ENCODE measurements around the gene DNAJC25. TPM values are rescaled to one million over a fixed set of nuclear protein-coding genes. Genes with fewer than 3 reads are reported as not detected.

DNAJC25 gene
- total and polyA plus RNA-seq, 2 of the 8 experiments (the other 6 are each of a cell fraction or from before 2014, with no cell fraction given) = 2.7 to 6.2 TPM

GRCh38 chr9:111700776-111701175 lies 69.6 kb downstream of the DNAJC25 start:
- Histone ChIP-seq H4K91ac (replicated peaks; ENCODE audit: insufficient read length, low read length) (no peak overlapping the region), H2BK15ac (ENCODE audit: low read length) (no peak overlapping the region), H3K23me2 (ENCODE audit: low read depth, low read length) (no peaks in the 10 kb centered on the region), H2AFZ (ENCODE audit: low read length) (no peak overlapping the region), H3K27ac (ENCODE audit: low read depth, low read length) (no peak overlapping the region), H2AK5ac (ENCODE audit: low read depth, low read length) (no peak overlapping the region), H3K56ac (replicated peaks; ENCODE audit: insufficient read length, low read depth, low read length) (no peak overlapping the region), H3K18ac (ENCODE audit: extremely low read depth, low read length) (no peak overlapping the region), H4K20me1 (replicated peaks in 1 of 2; ENCODE audit: control insufficient read depth in 1 of 2, insufficient read depth in 2 of 2, low read length in 2 of 2) (no peaks in the 10 kb centered on the region), H2BK12ac (ENCODE audit: low read depth, low read length) (no peak overlapping the region), H4K8ac (ENCODE audit: extremely low read depth, insufficient read depth, low read length) (no peak overlapping the region), H3K79me1 (ENCODE audit: low read depth, low read length) (no peaks in the 10 kb centered on the region), H3K4me2 (ENCODE audit: insufficient read depth in 1 of 2, low read depth in 2 of 2, low read length in 2 of 2) (no peak overlapping the region), H2BK120ac (replicated peaks; ENCODE audit: low read depth, low read length) (no peak overlapping the region), H3K79me2 (ENCODE audit: control insufficient read depth in 1 of 2, insufficient read depth in 2 of 2, low read length in 2 of 2) (no peaks in the 10 kb centered on the region), H2BK5ac (ENCODE audit: low read depth, low read length) (no peak overlapping the region), H3K4me1 (replicated peaks in 1 of 4; ENCODE audit: control insufficient read depth in 3 of 4, insufficient read depth in 4 of 4, low read length in 3 of 4) (no peaks in the 10 kb centered on the region), H3K36me3 (ENCODE audit: control insufficient read depth in 2 of 4, insufficient read depth in 4 of 4, low read length in 3 of 4) (no peaks in the 10 kb centered on the region), H2BK20ac (ENCODE audit: low read length) (no peak overlapping the region), H4K5ac (ENCODE audit: insufficient read length, low read depth, low read length) (no peak overlapping the region), H3K4me3 (ENCODE audit: extremely low read depth in 1 of 4, insufficient read depth in 2 of 4, low read depth in 3 of 4, low read length in 4 of 4) (no peak overlapping the region), H3K23ac (ENCODE audit: insufficient read length) (no peak overlapping the region), H3K14ac (ENCODE audit: insufficient read length) (no peak overlapping the region), H3K4ac (replicated peaks; ENCODE audit: insufficient read length, low read depth, low read length) (no peak overlapping the region), H3K9ac (replicated peaks in 1 of 4; ENCODE audit: extremely low read depth in 1 of 4, low read depth in 3 of 4, low read length in 3 of 4) (no peak overlapping the region), H3K9me3 (ENCODE audit: insufficient read depth in 2 of 2, low read depth in 1 of 2, low read length in 1 of 2) (no peaks in the 10 kb centered on the region), H3K27me3 (replicated peaks in 1 of 4; ENCODE audit: control insufficient read depth in 3 of 4, extremely low read depth in 1 of 4, insufficient read depth in 3 of 4, low read length in 3 of 4) (no peaks in the 10 kb centered on the region)
- ChIA-PET POLR2A (ENCODE audit: partially characterized antibody) (interaction anchor here (0.9 kb wide), 1 partner anchor 92 kb away, joined by 3 read pairs; no protein-coding TSS in a partner anchor), CTCF (ENCODE audit: partially characterized antibody) (interaction anchor here (0.9 to 1.1 kb wide), 3 partner anchors 9 to 64 kb away, joined by 3 to 4 read pairs (median 3); no protein-coding TSS in a partner anchor)
- no peak for FAIRE-seq
- TF ChIP-seq ATF3 (IDR thresholded peaks at IDR 0.05; ENCODE audit: insufficient read depth, low read depth, low read length) = no peak
- no peak for TF ChIP-seq HDAC6 (IDR thresholded peaks at IDR 0.05; ENCODE audit: low read depth, low read length)
- no peak for TF ChIP-seq BACH1 (IDR thresholded peaks at IDR 0.05; ENCODE audit: low read length)
- no peak for TF ChIP-seq ZNF274 (IDR thresholded peaks at IDR 0.05; ENCODE audit: borderline replicate concordance, extremely low read depth, low read length)
- WGBS, 2 experiments (ENCODE audit: extremely low coverage in 1 of 2, insufficient coverage in 1 of 2, insufficient read length in 1 of 2, insufficient replicate concordance in 2 of 2, low coverage in 1 of 2, low lambda C conversion rate in 2 of 2, missing lambda C conversion rate in 1 of 2) = 91% methylated on average over 1 of the region's 1 CpG; no CpG with 5 or more reads in 1 of the 2 experiments
- DNase-seq (ENCODE audit: low read depth in 1 of 2, low spot score in 2 of 2) = no peak
